Esophagus muscularis mucosa (tissue), 4 donors: ENCODE data around the gene ZNF775. TPM values are rescaled to one million over a fixed set of nuclear protein-coding genes. Genes with fewer than 3 reads are reported as not detected.
"Not testable (repeated sequence)": the region's sequence is repeated elsewhere in the genome, so short reads cannot be mapped to it uniquely, and the experiment has no call there.

Experiments
- DNase-seq: peaks from one replicate; pipeline ENCODE4 v3.0.0-alpha.2; 2017; ENCODE audit errors: extremely low spot score
- H3K27ac ChIP-seq, 4 donors: fragments of 200-600 bp; sonication (generic); replicated peaks in 1 of 4; 1 replicate in 3 of 4; 2 replicates in 1 of 4; pipeline ENCODE4 v1.5.1; 2016 to 2019; ENCODE audit warnings: mild to moderate bottlenecking in 1 of 4
- H3K27me3 ChIP-seq, 4 donors: fragments of 200-600 bp; sonication (generic); one replicate each; pipeline versions ENCODE4 v1.5.1 to v1.6.0; 2016 to 2019
- H3K36me3 ChIP-seq, 4 donors: fragments of 200-600 bp; sonication (generic); one replicate each; pipeline ENCODE4 v1.5.1; 2016 to 2019
- H3K4me1 ChIP-seq, 4 donors: fragments of 200-600 bp; sonication (generic); one replicate each; pipeline ENCODE4 v1.5.1; 2016 to 2019
- H3K4me3 ChIP-seq, 4 donors: fragments of 200-600 bp; sonication (generic); 1 replicate in 2 of 4; 2 replicates in 2 of 4; pipeline ENCODE4 v1.5.1; 2016 to 2019; ENCODE audit warnings: mild to moderate bottlenecking in 4 of 4, moderate library complexity in 1 of 4
- H3K9me3 ChIP-seq, 4 donors: fragments of 200-600 bp; sonication (generic); 1 replicate in 3 of 4; 2 replicates in 1 of 4; pipeline ENCODE4 v1.5.1; 2016 to 2019
- EP300 ChIP-seq: sonication (generic); formaldehyde crosslinking; IDR thresholded peaks from one replicate; pipeline ENCODE4 v1.6.1; 2017; ENCODE audit warnings: antibody characterized with exemption
- POLR2A ChIP-seq: fragments of 450-650 bp; IDR thresholded peaks from one replicate; pipeline ENCODE4 v1.6.1; 2017; ENCODE audit warnings: antibody characterized with exemption, moderate library complexity, mild to moderate bottlenecking, low read depth
- POLR2AphosphoS5 ChIP-seq, 2 donors: sonication (generic); formaldehyde crosslinking; IDR thresholded peaks; one replicate each; pipeline ENCODE4 v1.6.1; 2017; ENCODE audit warnings: antibody characterized with exemption in 2 of 2
- WGBS: methylation state at CpG from one replicate; pipeline ENCODE4 v1.1.5; 2018; 5-methylcytosine and 5-hydroxymethylcytosine counted together
- intact Hi-C: fragments of 100-400 bp; cut with DNase I; formaldehyde crosslinking; loops from one replicate; pipeline ENCODE4 v1.15.1; 2023
- total RNA-seq, 4 donors: library from RNA; depleted of rRNA; stranded (reverse); fragments of >200 nt; gene quantifications; one replicate each; pipeline versions ENCODE4 v1.1.0 to v1.2.1, GENCODE V29; 2016
- TF ChIP-seq, protein P1 (sequence below), 3 experiments: fragments of 200-600 bp in 2 of 3; fragments of 450-650 bp in 1 of 3; sonication (generic) in 2 of 3; IDR thresholded peaks; one replicate each; pipeline ENCODE4 v1.5.1; 2017 to 2019; ENCODE audit warnings: antibody characterized with exemption in 3 of 3, mild to moderate bottlenecking in 2 of 3, moderate library complexity in 1 of 3

ZNF775 gene
- total RNA-seq, 4 donors from 2014 or later, result 6.6 to 19.8 (median 15.0) TPM

DNA sequence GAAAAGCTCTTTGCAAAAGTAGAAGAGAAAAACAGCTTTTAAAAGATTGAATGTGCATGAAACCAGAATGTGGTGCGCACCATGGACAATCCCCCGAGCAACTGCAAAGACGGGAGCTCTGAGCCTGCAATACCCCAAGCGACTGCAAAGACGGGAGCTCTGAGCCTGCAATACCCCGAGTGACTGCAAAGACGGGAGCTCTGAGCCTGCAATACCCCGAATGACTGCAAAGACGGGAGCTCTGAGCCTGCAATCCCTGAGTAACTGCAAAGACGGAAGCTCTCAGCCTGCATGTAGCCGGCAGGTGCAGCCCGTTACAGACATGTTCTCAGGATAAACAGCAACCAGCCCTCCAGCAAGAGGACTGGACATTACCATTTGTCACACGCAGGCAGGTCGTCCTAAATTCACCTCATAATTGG lies 6.2 kb downstream of the ZNF775 start:
- no peak for DNase-seq

DNA sequence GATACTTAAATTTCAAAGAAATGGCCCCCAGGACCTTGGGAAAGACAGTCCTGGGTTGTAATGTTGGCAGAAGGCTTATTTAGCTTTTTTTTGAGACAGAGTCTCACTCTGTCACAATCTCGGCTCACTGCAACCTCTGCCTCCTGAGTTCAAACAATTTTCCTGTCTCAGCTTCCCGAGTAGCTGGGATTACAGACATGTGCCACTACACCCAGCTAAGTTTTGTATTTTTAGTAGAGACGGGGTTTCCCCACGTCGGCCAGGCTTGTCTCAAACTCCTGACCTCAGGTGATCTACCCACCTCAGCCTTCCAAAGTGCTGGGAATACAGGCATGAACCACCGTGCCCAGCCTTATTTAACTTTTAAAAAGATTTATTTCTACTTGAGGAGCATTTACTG lies 6.8 kb downstream of the ZNF775 start:
- H3K4me3 ChIP-seq, H3K9me3 ChIP-seq, DNase-seq, intact Hi-C loops, H3K27me3 ChIP-seq: not testable (repeated sequence)
- peaks cover 0 to 13% (median 2%) of the 10 kb centered on the region in 4 donors for H3K36me3 ChIP-seq
- peaks cover 7 to 69% (median 61%) of the 10 kb centered on the region in 4 donors for H3K4me1 ChIP-seq
- H3K27ac ChIP-seq, result peak overlapping the region in 1 of 4 donors; percentile 0
- 65% methylated on average over 6 of the region's 6 CpGs for WGBS

More for the DNA sequence above, 6.2 kb downstream of the ZNF775 start:
- H3K27me3 ChIP-seq, result no peaks in the 10 kb centered on the region
- H3K27ac ChIP-seq, result peak overlapping the region in 1 of 4 donors; percentile 50
- H3K4me3 ChIP-seq, result no peak overlapping the region
- peaks cover 12 to 75% (median 67%) of the 10 kb centered on the region in 4 donors for H3K4me1 ChIP-seq
- H3K36me3 ChIP-seq, result peaks cover 0 to 13% (median 2%) of the 10 kb centered on the region in 4 donors
- intact Hi-C loops, result no loop called here
- TF ChIP-seq POLR2AphosphoS5 (IDR thresholded peaks at IDR 0.05), result no peak
- no peaks in the 10 kb centered on the region for H3K9me3 ChIP-seq
- 76% methylated on average over 14 of the region's 14 CpGs for WGBS

DNA sequence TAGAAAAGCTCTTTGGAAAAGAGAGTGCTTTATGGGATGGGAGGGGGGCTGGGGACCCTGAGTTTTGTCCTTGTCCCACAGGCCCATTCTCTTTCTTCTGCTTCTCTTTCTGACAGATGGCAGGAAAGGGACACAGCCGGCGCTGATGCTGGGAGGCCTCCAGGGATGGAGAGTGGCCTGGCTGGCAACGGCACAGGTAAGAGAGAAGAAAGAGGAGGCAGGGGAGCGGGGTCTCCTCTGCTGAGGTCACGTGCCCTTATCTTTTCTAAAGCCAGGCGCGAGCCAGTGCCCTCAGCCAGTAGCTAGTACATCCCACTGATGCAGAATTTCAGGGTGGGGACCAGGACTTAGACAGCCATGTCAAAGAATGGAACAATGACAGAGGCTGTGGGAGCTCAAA lies 9.2 kb downstream of the ZNF775 start:
- H3K4me1 ChIP-seq, result peaks cover 6 to 58% (median 48%) of the 10 kb centered on the region in 4 donors
- H3K36me3 ChIP-seq, result peaks cover 0 to 11% (median 2%) of the 10 kb centered on the region in 4 donors
- intact Hi-C loops, result no loop called here
- H3K9me3 ChIP-seq, result no peaks in the 10 kb centered on the region
- 90% methylated on average over 7 of the region's 7 CpGs for WGBS
- no peaks in the 10 kb centered on the region for H3K27me3 ChIP-seq
- no peak overlapping the region for H3K4me3 ChIP-seq
- DNase-seq, result no peak
- peak overlapping the region; percentile 67 to 69 (median 68) for H3K27ac ChIP-seq
- TF ChIP-seq POLR2AphosphoS5 (IDR thresholded peaks at IDR 0.05), result no peak
- TF ChIP-seq EP300, result no peak
- TF ChIP-seq, protein P1, sequence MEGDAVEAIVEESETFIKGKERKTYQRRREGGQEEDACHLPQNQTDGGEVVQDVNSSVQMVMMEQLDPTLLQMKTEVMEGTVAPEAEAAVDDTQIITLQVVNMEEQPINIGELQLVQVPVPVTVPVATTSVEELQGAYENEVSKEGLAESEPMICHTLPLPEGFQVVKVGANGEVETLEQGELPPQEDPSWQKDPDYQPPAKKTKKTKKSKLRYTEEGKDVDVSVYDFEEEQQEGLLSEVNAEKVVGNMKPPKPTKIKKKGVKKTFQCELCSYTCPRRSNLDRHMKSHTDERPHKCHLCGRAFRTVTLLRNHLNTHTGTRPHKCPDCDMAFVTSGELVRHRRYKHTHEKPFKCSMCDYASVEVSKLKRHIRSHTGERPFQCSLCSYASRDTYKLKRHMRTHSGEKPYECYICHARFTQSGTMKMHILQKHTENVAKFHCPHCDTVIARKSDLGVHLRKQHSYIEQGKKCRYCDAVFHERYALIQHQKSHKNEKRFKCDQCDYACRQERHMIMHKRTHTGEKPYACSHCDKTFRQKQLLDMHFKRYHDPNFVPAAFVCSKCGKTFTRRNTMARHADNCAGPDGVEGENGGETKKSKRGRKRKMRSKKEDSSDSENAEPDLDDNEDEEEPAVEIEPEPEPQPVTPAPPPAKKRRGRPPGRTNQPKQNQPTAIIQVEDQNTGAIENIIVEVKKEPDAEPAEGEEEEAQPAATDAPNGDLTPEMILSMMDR (IDR thresholded peaks at IDR 0.05), result no peak
- TF ChIP-seq POLR2A, result no peak

DNA sequence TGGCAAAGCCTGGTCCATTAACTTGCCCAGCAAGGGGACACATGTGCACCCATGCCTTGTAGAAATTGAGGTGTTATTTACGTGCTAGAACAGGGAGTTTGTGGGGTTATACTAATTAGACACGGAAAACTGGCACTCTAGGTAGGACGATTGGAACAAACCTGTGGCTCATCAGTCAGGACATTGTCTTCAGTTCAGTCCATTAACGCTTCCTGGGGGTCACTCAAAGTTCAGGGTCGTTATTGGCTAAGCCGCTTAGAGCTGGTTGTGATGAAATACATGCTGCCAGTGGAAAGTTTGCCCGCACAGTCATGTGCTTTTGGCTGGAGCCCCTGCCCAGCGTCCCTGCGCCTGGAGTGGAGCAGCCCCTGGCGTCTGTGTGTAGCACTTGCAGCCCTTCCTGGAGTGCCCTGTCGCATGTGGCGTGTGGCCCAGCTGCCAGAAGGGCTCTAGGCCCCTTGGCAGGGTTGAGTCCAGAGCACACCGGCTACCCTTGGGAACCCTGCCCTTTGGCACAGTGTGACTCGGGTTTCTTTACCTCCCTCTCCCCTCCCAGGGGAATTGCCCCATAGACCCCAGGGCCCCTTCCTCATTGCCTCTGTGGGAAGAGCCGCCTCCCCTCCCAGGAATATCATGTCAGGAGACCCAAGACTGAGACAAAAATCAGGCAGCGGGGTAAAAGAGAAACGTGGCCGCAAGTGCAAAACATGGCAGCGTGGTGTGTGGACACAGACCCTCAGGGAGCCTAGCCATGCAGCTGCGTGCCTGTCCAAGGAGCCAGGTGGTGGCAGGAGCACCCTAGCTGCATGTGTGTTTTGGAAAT lies 9.8 kb downstream of the ZNF775 start:
- no peaks in the 10 kb centered on the region for H3K27me3 ChIP-seq
- WGBS, result 66% methylated on average over 15 of the region's 20 CpGs
- H3K36me3 ChIP-seq, result peaks cover 0 to 11% (median 2%) of the 10 kb centered on the region in 4 donors
- H3K9me3 ChIP-seq, result no peaks in the 10 kb centered on the region
- intact Hi-C loops, result no loop called here
- peaks cover 6 to 52% (median 44%) of the 10 kb centered on the region in 4 donors for H3K4me1 ChIP-seq
- DNase-seq, result no peak
- TF ChIP-seq, protein P1 (IDR thresholded peaks at IDR 0.05), result peak; percentile 77 to 88 (median 87)
- TF ChIP-seq POLR2A (no peak), POLR2AphosphoS5 (IDR thresholded peaks at IDR 0.05) (peak; percentile 70 to 71)
- no peak overlapping the region for H3K4me3 ChIP-seq
- H3K27ac ChIP-seq, result peak overlapping the region; percentile 67 to 69 (median 68)

DNA sequence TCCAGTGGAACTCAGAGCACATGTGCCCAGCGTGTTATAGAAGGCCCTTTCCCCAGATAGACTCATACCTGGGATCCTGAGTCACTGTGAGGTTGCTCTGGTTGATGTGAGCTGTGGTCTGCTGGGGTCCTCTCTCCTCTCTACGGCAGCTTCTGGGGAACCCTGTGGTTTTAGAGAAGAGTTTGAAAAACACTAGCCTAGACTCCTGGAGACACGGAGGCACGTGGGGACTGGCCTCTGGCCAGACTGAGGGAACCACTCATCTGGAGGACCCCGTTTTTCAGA lies 10.3 kb downstream of the ZNF775 start:
- H3K4me3 ChIP-seq, result no peak overlapping the region
- H3K4me1 ChIP-seq, result peaks cover 6 to 52% (median 44%) of the 10 kb centered on the region in 4 donors
- H3K36me3 ChIP-seq, result peaks cover 0 to 11% (median 2%) of the 10 kb centered on the region in 4 donors
- WGBS, result 80% methylated on average over 5 of the region's 5 CpGs
- H3K27me3 ChIP-seq, result no peaks in the 10 kb centered on the region
- TF ChIP-seq POLR2A, result no peak
- TF ChIP-seq, protein P1 (IDR thresholded peaks at IDR 0.05), result no peak
- no peak for TF ChIP-seq EP300
- no peak for TF ChIP-seq POLR2AphosphoS5 (IDR thresholded peaks at IDR 0.05)
- DNase-seq, result no peak
- H3K9me3 ChIP-seq, result no peaks in the 10 kb centered on the region
- intact Hi-C loops, result no loop called here
- peak overlapping the region; percentile 67 to 69 (median 68) for H3K27ac ChIP-seq
